ENCODE data around the gene FGF5.

Gene FGF5

GRCh38 chr4:80340036-80340435, 73.6 kb downstream of the FGF5 start:
- no peak for DNase-seq (ENCODE audit: low read depth)
